Osteoblast (primary cell): ENCODE measurements around the gene ZDHHC7. TPM values are rescaled to one million over a fixed set of nuclear protein-coding genes. Genes with fewer than 3 reads are reported as not detected.

ENCODE experiments used
- DNase-seq: peaks from one replicate; pipeline ENCODE4 v3.0.0; 2011; ENCODE audit warnings: low spot score, mixed read lengths; ENCODE audit not compliant: insufficient read length; ENCODE audit errors: missing footprints
- H2AFZ ChIP-seq: 2 replicates; pipeline ENCODE4 v1.6.0; 2011; ENCODE audit warnings: mild to moderate bottlenecking, low read length
- H3K27ac ChIP-seq: 2 replicates; pipeline ENCODE4 v1.5.1; 2011; ENCODE audit warnings: mild to moderate bottlenecking, low read depth, low read length, moderate library complexity
- H3K27me3 ChIP-seq: 2 replicates; pipeline ENCODE4 v1.6.0; 2012; ENCODE audit warnings: mild to moderate bottlenecking, control low read depth, inconsistent platforms, low read length, moderate library complexity; ENCODE audit not compliant: insufficient read depth
- H3K36me3 ChIP-seq: 2 replicates; pipeline ENCODE4 v1.5.1; 2011; ENCODE audit warnings: mild to moderate bottlenecking, low read length, control low read depth, moderate library complexity; ENCODE audit not compliant: insufficient read depth
- H3K4me1 ChIP-seq: 2 replicates; pipeline ENCODE4 v1.5.1; 2011; ENCODE audit warnings: mild to moderate bottlenecking, low read length, control low read depth, moderate library complexity; ENCODE audit not compliant: insufficient read depth
- H3K4me2 ChIP-seq: 2 replicates; pipeline ENCODE4 v1.6.0; 2011; ENCODE audit warnings: mild to moderate bottlenecking, low read length; ENCODE audit not compliant: insufficient read depth
- H3K4me3 ChIP-seq: fragments of 200-600 bp; sonication (generic); 3 replicates; pipeline ENCODE4 v1.5.1; 2012; ENCODE audit warnings: mild to moderate bottlenecking, low read length, inconsistent platforms; ENCODE audit not compliant: insufficient read depth
- H3K79me2 ChIP-seq: 2 replicates; pipeline ENCODE4 v1.6.0; 2012; ENCODE audit warnings: mild to moderate bottlenecking, low read length, control low read depth, inconsistent platforms; ENCODE audit not compliant: insufficient read depth
- H3K9me3 ChIP-seq: 2 replicates; pipeline ENCODE4 v1.5.1; 2011; ENCODE audit warnings: low read depth, low read length, control low read depth
- H4K20me1 ChIP-seq: 2 replicates; pipeline ENCODE4 v1.6.0; 2012; ENCODE audit warnings: mild to moderate bottlenecking, low read length, control low read depth; ENCODE audit not compliant: insufficient read depth
- CTCF ChIP-seq: IDR thresholded peaks from 2 replicates; pipeline ENCODE4 v1.5.1; 2011; ENCODE audit warnings: mild to moderate bottlenecking, low read depth, low read length, moderate library complexity; ENCODE audit errors: extremely low read depth
- total RNA-seq: library from RNA; depleted of rRNA; stranded (reverse); fragments of >200 nt; gene quantifications from 2 replicates; pipeline ENCODE4 v1.2.3, GENCODE V29; 2012

Gene ZDHHC7
- total RNA-seq, 1 donor = 134 TPM

DNA sequence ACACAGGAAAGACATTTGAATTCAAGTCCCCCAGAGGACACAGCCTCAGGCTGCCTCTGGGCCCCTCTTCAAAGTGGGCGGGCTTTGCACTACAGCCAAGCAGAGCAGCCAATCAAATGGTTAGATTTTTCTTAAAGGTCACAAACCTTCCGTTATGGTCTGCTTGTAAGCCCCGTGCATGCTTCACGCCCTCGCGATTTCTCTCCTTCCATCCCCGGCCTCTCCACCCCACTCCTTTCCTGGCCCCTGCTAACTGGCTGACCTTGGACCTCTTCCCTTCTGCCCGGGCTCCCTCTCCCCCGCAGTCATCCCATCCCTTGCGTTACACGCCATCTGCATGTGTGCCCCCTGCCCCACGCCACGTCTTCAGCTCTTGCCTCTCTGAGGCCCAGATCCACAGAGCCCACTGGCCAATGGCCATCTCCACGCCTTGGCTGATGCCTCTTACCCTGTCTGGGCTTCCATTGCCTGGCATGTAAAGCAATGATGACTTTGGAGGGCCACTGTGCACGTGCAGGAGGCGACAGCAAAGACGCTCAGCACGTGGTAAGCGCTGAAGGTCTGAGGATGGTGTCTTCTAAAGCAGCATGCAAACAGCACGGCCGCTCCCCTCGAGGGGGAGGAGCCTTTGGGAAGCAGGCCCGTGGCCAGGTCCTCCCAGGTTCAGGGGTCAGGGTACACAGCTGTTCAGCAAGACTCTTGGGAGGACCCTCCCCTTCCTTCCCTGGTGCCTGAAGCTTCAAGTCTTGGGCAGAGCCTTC lies 86.8 kb downstream of the ZDHHC7 start:
- H3K4me1 ChIP-seq = peaks cover 3% of the 10 kb centered on the region
- H3K79me2 ChIP-seq = no peaks in the 10 kb centered on the region
- H3K36me3 ChIP-seq = no peaks in the 10 kb centered on the region
- H3K27ac ChIP-seq = no peak overlapping the region
- no peak for TF ChIP-seq CTCF
- peak; percentile 61 for DNase-seq
- no peak overlapping the region for H3K4me2 ChIP-seq
- no peaks in the 10 kb centered on the region for H3K9me3 ChIP-seq
- H4K20me1 ChIP-seq = no peaks in the 10 kb centered on the region
- H2AFZ ChIP-seq = no peak overlapping the region
- H3K27me3 ChIP-seq = no peaks in the 10 kb centered on the region
- no peak overlapping the region for H3K4me3 ChIP-seq

Other genes with a start within 250 kb of the ZDHHC7 start
- 40.2 and 122 TPM in 2 replicates for gene CRISPLD2, start 191.6 kb downstream of the ZDHHC7 start, total RNA-seq
- 34.5 and 35.1 TPM in 2 replicates for gene KIAA0513, start 16.3 kb upstream of the ZDHHC7 start, total RNA-seq
- under 0.01 TPM in 1 of 2 replicates, not detected in the other for gene CIBAR2, start 100.9 kb upstream of the ZDHHC7 start, total RNA-seq